ENCODE measurements around the gene CACNA2D2. TPM values are rescaled to one million over a fixed set of nuclear protein-coding genes. Genes with fewer than 3 reads are reported as not detected.
A peak's percentile ranks its signal among the peaks of the same experiment; 100 is the strongest.

The CACNA2D2 gene
- total RNA-seq, 1 experiment from 2014 or later = 27.7 TPM

DNA sequence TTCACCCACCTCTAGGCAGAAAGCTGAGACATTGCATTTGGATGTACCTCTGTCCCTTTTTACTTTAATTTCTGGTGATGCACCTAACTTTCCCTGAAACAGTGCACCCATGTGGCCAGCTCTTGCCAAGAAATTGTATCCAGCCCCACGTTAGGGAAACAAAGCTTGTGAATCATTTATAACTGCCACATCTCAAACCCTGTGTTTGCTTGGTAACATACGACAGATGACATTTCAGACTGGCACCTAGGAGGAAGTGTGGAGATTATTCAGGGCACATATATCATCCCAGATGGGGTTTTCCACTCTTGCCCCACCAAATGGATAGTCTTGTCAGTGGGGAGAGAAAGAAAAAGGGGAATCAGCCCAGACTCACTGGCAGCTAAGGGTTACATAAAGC lies 150.7 kb downstream of the CACNA2D2 start:
- Mint-ChIP-seq H3K9me3 (no peaks in the 10 kb centered on the region), H3K4me3 (no peak overlapping the region), H3K36me3 (ENCODE audit: insufficient read depth in 1 of 3, low read depth in 3 of 3) (peaks cover 16 to 32% (median 30%) of the 10 kb centered on the region in 3 experiments; a peak in 6 of 7 replicates), H3K4me1 (peaks cover 28% of the 10 kb centered on the region in 2 experiments), H3K27me3 (ENCODE audit: low read depth) (no peaks in the 10 kb centered on the region), H3K27ac (peak overlapping the region in 1 of 3 experiments; percentile 27; a peak in 1 of 7 replicates)
- Histone ChIP-seq H4K8ac (replicated peaks; ENCODE audit: insufficient read length, low read depth, low read length) (no peak overlapping the region), H2BK120ac (ENCODE audit: low read depth, low read length, poor library complexity, severe bottlenecking) (no peak overlapping the region), H2BK5ac (ENCODE audit: insufficient read length, low read length) (no peak overlapping the region), H2BK20ac (ENCODE audit: low read depth, low read length, poor library complexity, severe bottlenecking) (no peak overlapping the region), H4K5ac (ENCODE audit: insufficient read length, low read depth, low read length) (no peak overlapping the region), H3K79me1 (ENCODE audit: insufficient read depth, low read depth, low read length, poor library complexity, severe bottlenecking) (peaks cover 3% of the 10 kb centered on the region), H3K4me2 (ENCODE audit: insufficient read depth, insufficient read length, low read length) (no peak overlapping the region), H3K14ac (ENCODE audit: insufficient read depth, low read length) (no peak overlapping the region), H3T11ph (ENCODE audit: low read length) (no peak overlapping the region), H3K27me3 (ENCODE audit: insufficient read depth, low read length) (no peaks in the 10 kb centered on the region), H3K27ac (ENCODE audit: insufficient read length, low read depth, low read length) (no peak overlapping the region), H2BK12ac (ENCODE audit: insufficient read length, low read depth, low read length) (no peak overlapping the region), H3K4me1 (ENCODE audit: insufficient read depth, low read length) (no peaks in the 10 kb centered on the region; the same call in 1 of the 2 replicates), H3K4ac (ENCODE audit: low read depth, low read length) (no peak overlapping the region), H3K9ac (ENCODE audit: extremely low read depth, insufficient read length, low read length) (no peak overlapping the region), H4K91ac (ENCODE audit: insufficient read length, low read depth, low read length) (no peak overlapping the region), H4K20me1 (ENCODE audit: control insufficient read depth, insufficient read depth, insufficient read length) (no peaks in the 10 kb centered on the region), H3K18ac (ENCODE audit: insufficient read length, low read depth, low read length) (no peak overlapping the region), H3K79me2 (ENCODE audit: insufficient read depth, low read length) (peaks cover under 1% of the 10 kb centered on the region; the same call in 1 of the 2 replicates), H3K23ac (ENCODE audit: insufficient read length, low read depth, low read length) (no peak overlapping the region), H3K9me3 (ENCODE audit: control insufficient read depth, low read depth, low read length) (no peaks in the 10 kb centered on the region), H2AFZ (ENCODE audit: low read length) (no peak overlapping the region), H3K56ac (ENCODE audit: insufficient read length, low read depth, low read length) (no peak overlapping the region), H2BK15ac (ENCODE audit: low read depth, low read length) (no peak overlapping the region), H2AK5ac (ENCODE audit: insufficient read length, low read length) (no peak overlapping the region), H3K23me2 (ENCODE audit: insufficient read length, low read depth, low read length, poor library complexity, severe bottlenecking) (peaks cover 10% of the 10 kb centered on the region)
- TF ChIP-seq, protein P1, sequence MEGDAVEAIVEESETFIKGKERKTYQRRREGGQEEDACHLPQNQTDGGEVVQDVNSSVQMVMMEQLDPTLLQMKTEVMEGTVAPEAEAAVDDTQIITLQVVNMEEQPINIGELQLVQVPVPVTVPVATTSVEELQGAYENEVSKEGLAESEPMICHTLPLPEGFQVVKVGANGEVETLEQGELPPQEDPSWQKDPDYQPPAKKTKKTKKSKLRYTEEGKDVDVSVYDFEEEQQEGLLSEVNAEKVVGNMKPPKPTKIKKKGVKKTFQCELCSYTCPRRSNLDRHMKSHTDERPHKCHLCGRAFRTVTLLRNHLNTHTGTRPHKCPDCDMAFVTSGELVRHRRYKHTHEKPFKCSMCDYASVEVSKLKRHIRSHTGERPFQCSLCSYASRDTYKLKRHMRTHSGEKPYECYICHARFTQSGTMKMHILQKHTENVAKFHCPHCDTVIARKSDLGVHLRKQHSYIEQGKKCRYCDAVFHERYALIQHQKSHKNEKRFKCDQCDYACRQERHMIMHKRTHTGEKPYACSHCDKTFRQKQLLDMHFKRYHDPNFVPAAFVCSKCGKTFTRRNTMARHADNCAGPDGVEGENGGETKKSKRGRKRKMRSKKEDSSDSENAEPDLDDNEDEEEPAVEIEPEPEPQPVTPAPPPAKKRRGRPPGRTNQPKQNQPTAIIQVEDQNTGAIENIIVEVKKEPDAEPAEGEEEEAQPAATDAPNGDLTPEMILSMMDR (conservative IDR thresholded peaks at IDR 0.05) = peak; percentile 40; the same call in 2 of the 3 replicates
- DNase-seq = no peak
- WGBS (ENCODE audit: extremely low coverage, insufficient read length, low lambda C conversion rate) = no CpG with 5 or more reads among the region's 2 CpGs
